ENCODE results near the gene CDH23.

The CDH23 gene

DNA sequence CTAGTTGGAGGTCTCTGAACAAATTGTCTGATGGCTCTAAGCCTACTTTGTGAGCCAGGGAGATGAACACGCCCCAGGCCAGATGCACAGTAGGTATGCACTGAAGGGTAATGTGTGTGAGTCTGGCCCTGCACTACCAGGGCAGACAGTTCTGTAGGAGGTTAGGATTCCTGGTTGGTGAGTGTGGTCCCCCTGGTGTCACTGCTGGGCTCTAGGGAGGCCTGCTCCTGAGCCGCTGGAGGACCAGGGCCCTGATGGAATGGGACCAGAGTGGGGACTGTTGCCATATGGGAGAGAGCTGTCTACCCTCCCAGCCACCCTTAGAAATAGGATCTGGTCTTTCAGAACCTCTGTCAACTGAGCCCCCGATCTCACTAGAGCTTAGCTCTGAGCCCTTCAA, 42.0 kb downstream of the CDH23 start:
- H3K4me1 ChIP-seq (ENCODE audit: control insufficient read depth, low read length), result no peaks in the 10 kb centered on the region
- H3K79me2 ChIP-seq (ENCODE audit: control insufficient read depth, low read length), result no peaks in the 10 kb centered on the region
- H3K9me2 ChIP-seq (replicated peaks; ENCODE audit: control insufficient read depth, low read length), result no peaks in the 10 kb centered on the region
- H3K9me3 ChIP-seq (ENCODE audit: control insufficient read depth, insufficient read depth, low read length), result no peaks in the 10 kb centered on the region
- H3F3A ChIP-seq (ENCODE audit: control insufficient read depth, insufficient read depth), result no peaks in the 10 kb centered on the region
- no peaks in the 10 kb centered on the region for H3K27me3 ChIP-seq (ENCODE audit: control insufficient read depth, low read length)
- H3K4me2 ChIP-seq (ENCODE audit: low read length), result no peak overlapping the region
- no peaks in the 10 kb centered on the region for H3K36me3 ChIP-seq (ENCODE audit: control insufficient read depth, low read length)
- H3K4me3 ChIP-seq (ENCODE audit: low read length), result no peak overlapping the region
- H4K20me1 ChIP-seq (ENCODE audit: control insufficient read depth, insufficient read depth, low read depth, low read length), result no peaks in the 10 kb centered on the region
- no peak overlapping the region for H3K27ac ChIP-seq (ENCODE audit: low read depth, low read length)
- TF ChIP-seq, protein P1, sequence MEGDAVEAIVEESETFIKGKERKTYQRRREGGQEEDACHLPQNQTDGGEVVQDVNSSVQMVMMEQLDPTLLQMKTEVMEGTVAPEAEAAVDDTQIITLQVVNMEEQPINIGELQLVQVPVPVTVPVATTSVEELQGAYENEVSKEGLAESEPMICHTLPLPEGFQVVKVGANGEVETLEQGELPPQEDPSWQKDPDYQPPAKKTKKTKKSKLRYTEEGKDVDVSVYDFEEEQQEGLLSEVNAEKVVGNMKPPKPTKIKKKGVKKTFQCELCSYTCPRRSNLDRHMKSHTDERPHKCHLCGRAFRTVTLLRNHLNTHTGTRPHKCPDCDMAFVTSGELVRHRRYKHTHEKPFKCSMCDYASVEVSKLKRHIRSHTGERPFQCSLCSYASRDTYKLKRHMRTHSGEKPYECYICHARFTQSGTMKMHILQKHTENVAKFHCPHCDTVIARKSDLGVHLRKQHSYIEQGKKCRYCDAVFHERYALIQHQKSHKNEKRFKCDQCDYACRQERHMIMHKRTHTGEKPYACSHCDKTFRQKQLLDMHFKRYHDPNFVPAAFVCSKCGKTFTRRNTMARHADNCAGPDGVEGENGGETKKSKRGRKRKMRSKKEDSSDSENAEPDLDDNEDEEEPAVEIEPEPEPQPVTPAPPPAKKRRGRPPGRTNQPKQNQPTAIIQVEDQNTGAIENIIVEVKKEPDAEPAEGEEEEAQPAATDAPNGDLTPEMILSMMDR (IDR thresholded peaks at IDR 0.05; ENCODE audit: low read depth, low read length, poor library complexity, severe bottlenecking), result no peak
- no peak for TF ChIP-seq EZH2phosphoT487 (IDR thresholded peaks at IDR 0.05; ENCODE audit: borderline replicate concordance, low read length)

DNA sequence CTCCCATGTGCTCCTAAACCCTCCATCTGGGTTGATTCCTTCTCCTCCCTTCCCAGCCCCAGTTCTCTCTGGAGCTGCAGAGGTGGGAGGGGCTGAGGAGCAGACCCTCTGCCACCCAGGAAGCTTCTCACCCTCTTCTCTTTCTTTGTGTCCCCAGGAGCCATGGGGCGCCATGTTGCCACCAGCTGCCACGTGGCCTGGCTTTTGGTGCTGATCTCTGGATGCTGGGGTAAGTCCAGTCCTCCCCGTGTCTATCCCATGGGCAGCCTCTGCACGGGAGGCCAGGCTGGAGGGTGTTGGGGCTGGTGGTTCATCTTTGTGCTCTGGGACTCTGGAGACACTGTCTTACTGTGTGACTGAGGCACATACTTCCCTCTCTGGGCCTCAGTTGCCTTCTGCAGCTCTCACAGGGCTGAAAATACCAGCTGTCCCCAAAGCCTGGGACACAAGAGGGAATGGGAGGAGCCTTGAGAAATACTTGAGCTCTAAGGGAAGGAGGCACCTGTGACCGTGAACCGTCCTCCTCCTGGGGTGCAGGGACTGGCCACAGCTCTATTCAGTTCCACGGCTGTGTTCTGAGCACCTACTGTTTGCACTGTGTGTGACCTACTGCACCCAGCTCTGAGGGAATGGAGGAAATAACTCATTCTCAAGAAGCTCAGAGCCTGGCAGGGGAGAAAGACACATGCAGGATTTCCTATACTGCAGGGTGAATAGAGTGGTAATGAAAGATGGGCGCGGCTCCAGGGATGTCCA, 43.1 kb downstream of the CDH23 start:
- Histone ChIP-seq H3K4me2 (ENCODE audit: low read length) (no peak overlapping the region), H3F3A (ENCODE audit: control insufficient read depth, insufficient read depth) (no peaks in the 10 kb centered on the region), H3K27ac (ENCODE audit: low read depth, low read length) (no peak overlapping the region), H3K79me2 (ENCODE audit: control insufficient read depth, low read length) (no peaks in the 10 kb centered on the region), H4K20me1 (ENCODE audit: control insufficient read depth, insufficient read depth, low read depth, low read length) (no peaks in the 10 kb centered on the region), H3K27me3 (ENCODE audit: control insufficient read depth, low read length) (no peaks in the 10 kb centered on the region), H3K9me3 (ENCODE audit: control insufficient read depth, insufficient read depth, low read length) (no peaks in the 10 kb centered on the region), H3K36me3 (ENCODE audit: control insufficient read depth, low read length) (no peaks in the 10 kb centered on the region), H3K9me2 (replicated peaks; ENCODE audit: control insufficient read depth, low read length) (no peaks in the 10 kb centered on the region), H3K4me3 (ENCODE audit: low read length) (no peak overlapping the region), H3K4me1 (ENCODE audit: control insufficient read depth, low read length) (no peaks in the 10 kb centered on the region)
- TF ChIP-seq, protein P1 (IDR thresholded peaks at IDR 0.05; ENCODE audit: low read depth, low read length, poor library complexity, severe bottlenecking), result no peak
- no peak for TF ChIP-seq EZH2phosphoT487 (IDR thresholded peaks at IDR 0.05; ENCODE audit: borderline replicate concordance, low read length)

DNA sequence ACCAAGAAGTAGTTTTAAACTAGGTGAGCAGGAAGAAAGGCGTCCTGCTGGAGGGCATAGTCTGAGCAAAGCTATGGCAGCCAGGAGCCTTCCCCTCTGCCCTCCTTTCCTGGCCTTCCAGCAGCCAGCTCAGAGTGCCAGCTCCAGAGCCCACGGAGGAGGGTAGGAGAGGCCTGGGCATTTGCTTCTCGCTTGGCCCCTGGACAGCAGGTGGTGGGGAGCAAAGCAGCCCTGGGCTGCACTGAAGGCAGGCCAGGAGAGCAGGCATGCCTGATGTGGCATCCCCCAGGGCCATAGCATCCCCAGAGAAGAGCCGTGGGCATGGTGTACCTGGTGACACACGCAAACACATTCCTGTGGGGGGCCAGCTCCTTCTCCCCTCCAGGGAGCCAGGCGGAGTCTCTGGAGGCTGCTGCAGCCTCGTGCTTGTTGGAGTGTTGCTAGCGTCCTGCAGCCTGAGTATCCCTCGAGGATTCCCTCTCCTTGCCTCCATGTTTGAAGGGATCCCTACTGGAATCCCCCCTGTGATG, 43.9 kb downstream of the CDH23 start:
- Histone ChIP-seq H3K9me3 (ENCODE audit: control insufficient read depth, insufficient read depth, low read length) (no peaks in the 10 kb centered on the region), H3K4me2 (ENCODE audit: low read length) (no peak overlapping the region), H3K27me3 (ENCODE audit: control insufficient read depth, low read length) (no peaks in the 10 kb centered on the region), H3K36me3 (ENCODE audit: control insufficient read depth, low read length) (no peaks in the 10 kb centered on the region), H3K4me3 (ENCODE audit: low read length) (no peak overlapping the region), H3F3A (ENCODE audit: control insufficient read depth, insufficient read depth) (no peaks in the 10 kb centered on the region), H3K9me2 (replicated peaks; ENCODE audit: control insufficient read depth, low read length) (no peaks in the 10 kb centered on the region), H4K20me1 (ENCODE audit: control insufficient read depth, insufficient read depth, low read depth, low read length) (no peaks in the 10 kb centered on the region), H3K27ac (ENCODE audit: low read depth, low read length) (no peak overlapping the region), H3K4me1 (ENCODE audit: control insufficient read depth, low read length) (no peaks in the 10 kb centered on the region), H3K79me2 (ENCODE audit: control insufficient read depth, low read length) (no peaks in the 10 kb centered on the region)
- TF ChIP-seq, protein P1 (IDR thresholded peaks at IDR 0.05; ENCODE audit: low read depth, low read length, poor library complexity, severe bottlenecking), result no peak
- no peak for TF ChIP-seq EZH2phosphoT487 (IDR thresholded peaks at IDR 0.05; ENCODE audit: borderline replicate concordance, low read length)
